GM12801 (cell line): Measurements from ENCODE around the gene ERVFRD-1.

Experiments
- TF ChIP-seq, protein P1 (sequence below): IDR thresholded peaks from one replicate; pipeline ENCODE4 v1.5.1; 2011; ENCODE audit warnings: control low read depth; ENCODE audit not compliant: insufficient read length; ENCODE audit errors: extremely low read depth

The ERVFRD-1 gene

DNA sequence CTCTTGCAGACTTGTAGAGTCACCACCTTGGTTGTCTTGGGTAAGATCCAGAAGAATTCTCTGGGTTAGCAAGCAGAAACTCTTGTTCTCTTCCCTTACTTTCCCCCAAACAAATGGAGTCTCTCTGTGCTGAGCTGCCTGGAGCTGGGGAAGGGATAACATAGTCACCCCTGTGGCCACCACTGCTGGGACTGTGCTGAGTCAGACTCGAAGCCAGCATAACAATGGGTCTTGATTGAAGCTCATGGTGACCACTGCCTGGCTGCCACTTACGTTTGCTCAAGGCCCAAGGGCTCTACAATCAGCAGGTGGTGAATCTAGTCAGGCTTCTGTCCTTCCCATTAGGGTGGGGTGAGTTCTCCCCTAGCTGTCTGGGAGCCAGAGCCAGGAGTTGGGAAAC, 15.4 kb upstream of the ERVFRD-1 start:
- TF ChIP-seq, protein P1, sequence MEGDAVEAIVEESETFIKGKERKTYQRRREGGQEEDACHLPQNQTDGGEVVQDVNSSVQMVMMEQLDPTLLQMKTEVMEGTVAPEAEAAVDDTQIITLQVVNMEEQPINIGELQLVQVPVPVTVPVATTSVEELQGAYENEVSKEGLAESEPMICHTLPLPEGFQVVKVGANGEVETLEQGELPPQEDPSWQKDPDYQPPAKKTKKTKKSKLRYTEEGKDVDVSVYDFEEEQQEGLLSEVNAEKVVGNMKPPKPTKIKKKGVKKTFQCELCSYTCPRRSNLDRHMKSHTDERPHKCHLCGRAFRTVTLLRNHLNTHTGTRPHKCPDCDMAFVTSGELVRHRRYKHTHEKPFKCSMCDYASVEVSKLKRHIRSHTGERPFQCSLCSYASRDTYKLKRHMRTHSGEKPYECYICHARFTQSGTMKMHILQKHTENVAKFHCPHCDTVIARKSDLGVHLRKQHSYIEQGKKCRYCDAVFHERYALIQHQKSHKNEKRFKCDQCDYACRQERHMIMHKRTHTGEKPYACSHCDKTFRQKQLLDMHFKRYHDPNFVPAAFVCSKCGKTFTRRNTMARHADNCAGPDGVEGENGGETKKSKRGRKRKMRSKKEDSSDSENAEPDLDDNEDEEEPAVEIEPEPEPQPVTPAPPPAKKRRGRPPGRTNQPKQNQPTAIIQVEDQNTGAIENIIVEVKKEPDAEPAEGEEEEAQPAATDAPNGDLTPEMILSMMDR = no peak

DNA sequence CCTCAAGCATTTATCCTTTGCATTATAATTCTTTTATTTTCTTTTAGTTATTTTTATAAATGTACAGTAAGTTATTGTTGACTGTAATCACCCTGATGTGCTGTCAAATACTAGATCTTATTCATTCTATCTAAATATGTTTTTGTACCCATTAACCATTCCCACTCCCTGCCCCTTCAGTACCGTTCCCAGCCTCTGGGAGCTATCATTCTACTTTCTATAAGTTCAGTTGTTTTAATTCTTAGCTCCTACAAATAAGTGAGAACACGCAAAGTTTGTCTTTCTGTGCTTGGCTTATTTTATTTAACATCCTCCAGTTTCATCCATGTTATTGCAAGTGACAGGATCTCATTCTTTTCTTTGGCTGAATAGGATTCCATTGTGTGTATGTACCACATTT, 12.5 kb upstream of the ERVFRD-1 start:
- TF ChIP-seq, protein P1 = no peak

DNA sequence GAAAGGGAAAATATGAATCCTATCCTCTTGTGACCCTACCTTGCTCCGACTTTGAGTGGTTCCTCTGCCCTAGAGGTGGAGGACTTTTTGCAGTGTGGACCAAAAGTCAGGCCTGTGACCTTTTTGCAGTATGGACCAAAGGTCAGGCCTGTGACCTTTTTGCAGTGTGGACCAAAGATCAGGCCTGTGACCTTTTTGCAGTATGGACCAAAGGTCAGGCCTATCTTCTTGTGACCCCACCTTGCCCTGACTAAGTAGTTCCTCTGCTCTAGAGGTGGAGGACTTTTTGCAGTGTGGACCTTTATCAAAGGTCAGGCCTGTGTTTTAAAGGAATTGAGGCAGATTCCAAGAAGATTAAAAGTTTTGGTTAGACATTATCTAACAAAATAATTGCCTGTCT, 10.9 kb upstream of the ERVFRD-1 start:
- TF ChIP-seq, protein P1 = no peak

DNA sequence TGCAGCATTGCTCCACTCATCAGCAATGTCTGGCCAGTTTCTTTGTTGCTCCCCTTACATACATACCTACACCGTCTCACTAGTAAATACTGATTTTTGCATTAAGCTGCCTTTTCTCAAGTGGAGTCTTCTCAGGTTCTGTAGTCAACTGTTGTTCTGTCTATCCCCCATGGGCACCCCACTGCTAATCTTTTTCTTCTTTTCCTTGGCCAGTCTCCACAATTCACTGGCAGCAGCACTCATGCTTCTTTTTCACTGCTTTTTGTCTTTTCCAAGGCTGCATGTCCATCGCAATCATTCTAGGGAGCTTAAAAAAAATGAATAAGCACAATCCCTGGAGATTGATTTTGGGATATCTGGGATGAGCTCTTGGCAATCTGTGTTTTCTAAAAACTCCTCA, 10.3 kb upstream of the ERVFRD-1 start:
- TF ChIP-seq, protein P1 = no peak

DNA sequence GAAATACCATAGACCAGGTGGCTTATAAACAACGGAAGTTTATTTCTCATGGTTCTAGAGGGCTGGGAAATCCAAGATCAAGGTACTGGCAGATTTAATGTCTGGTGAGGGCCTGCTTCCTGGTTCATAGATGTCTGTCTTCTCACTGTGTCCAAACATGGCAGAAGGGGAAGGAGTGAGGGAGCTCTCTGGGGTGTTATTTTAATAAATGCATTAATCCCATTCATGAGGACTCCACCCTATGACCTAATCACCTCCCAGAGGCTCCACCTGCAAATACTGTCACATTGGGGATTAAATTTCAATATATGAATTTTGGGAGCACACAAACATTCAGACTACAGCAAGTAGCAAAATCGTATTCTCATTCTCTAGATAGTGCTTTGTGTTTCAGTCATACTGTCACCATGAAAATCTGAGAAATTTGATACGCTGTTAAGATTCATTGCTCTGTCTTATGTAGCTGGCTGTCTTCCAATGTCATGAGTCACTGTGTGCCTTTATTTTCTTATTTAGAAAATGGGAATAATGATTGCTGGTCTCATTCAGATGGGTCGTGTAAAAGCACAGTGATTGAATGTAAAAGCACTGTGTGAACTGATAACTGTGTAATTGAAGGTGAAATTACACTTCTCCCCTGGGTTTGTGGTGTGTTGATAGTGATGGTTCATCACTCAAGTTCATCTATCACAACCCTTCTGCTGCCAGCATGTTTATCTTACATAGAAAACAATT, 8.9 kb upstream of the ERVFRD-1 start:
- TF ChIP-seq, protein P1 = no peak

DNA sequence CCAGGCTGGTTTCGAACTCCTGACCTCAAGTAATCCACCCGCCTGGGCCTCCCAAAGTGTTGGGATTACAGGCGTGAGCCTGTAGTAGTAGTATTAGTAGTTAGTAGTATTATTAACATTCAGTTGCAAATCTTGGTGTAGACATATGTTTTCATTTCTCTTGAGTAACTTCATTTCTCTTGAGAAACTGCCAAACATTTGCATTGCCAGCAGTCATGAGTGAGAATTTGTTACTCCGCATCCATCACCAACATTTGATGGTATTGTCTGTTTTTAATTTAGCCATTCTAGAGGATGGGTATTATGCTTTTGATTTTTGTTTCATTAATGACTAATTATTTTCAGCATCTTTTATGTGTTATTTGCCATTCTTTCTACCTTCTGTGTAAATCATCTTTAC, 1.5 kb upstream of the ERVFRD-1 start:
- TF ChIP-seq, protein P1 = no peak

DNA sequence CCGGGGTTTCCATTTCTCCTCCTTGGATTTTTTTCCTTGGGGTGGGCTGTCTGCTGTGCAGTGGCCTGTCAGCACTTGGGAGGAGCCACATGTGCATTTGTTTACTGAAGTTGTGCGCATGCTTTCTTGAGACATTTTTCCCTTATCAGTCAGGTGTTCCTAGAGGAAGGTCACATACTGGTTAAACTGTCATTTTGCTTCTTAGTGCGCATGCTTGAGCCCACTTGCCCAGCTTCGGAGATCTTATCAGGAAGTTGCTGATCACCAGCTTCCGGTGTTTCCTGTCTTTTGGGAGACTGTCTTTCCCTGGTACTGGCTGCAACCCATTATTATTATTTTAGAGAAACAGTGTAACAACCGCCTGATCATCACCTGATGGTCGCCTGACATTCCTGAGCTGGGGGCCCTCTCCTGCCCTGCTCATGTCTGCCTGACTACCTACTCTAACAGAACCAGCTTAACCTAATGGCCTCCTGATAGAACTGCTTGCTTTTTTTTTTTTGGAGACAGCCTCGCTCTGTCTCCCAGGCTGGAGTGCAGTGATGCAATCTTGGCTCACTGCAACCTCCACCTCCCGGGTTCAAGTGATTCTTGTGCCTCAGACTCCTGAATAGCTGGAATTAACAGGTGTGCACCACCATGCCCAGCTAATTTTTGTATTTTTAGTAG, 378 bp upstream of the ERVFRD-1 start:
- TF ChIP-seq, protein P1 = no peak
